H9 (cell line): ENCODE measurements around the gene TMEM191B. TPM values are rescaled to one million over a fixed set of nuclear protein-coding genes. Genes with fewer than 3 reads are reported as not detected.
"Not testable (repeated sequence)": the region's sequence is repeated elsewhere in the genome, so short reads cannot be mapped to it uniquely, and the experiment has no call there.

ENCODE experiments used
- DNase-seq: peaks from one replicate; pipeline ENCODE4 v3.0.0-alpha.2; 2017
- H2AFZ ChIP-seq: one replicate; pipeline ENCODE4 v1.6.1; 2013; ENCODE audit warnings: mild to moderate bottlenecking, low read length, control low read depth, moderate library complexity
- H2AK5ac ChIP-seq: 2 replicates; pipeline ENCODE4 v1.6.1; 2013; ENCODE audit warnings: low read length, control low read depth, mixed read lengths; ENCODE audit not compliant: insufficient read length
- H2BK120ac ChIP-seq: one replicate; pipeline ENCODE4 v1.6.1; 2013; ENCODE audit warnings: low read depth, mild to moderate bottlenecking, low read length, control low read depth, inconsistent platforms; ENCODE audit not compliant: poor library complexity, severe bottlenecking
- H2BK12ac ChIP-seq: 2 replicates; pipeline ENCODE4 v1.6.1; 2013; ENCODE audit warnings: low read length, control low read depth, mixed read lengths, low read depth; ENCODE audit not compliant: insufficient read length
- H2BK15ac ChIP-seq: 2 replicates; pipeline ENCODE4 v1.6.1; 2013; ENCODE audit warnings: low read depth, low read length, control low read depth
- H2BK20ac ChIP-seq: one replicate; pipeline ENCODE4 v1.6.1; 2013; ENCODE audit warnings: low read depth, mild to moderate bottlenecking, low read length, control low read depth, inconsistent platforms; ENCODE audit not compliant: poor library complexity, severe bottlenecking
- H2BK5ac ChIP-seq: 2 replicates; pipeline ENCODE4 v1.6.1; 2013; ENCODE audit warnings: low read length, control low read depth, mixed read lengths; ENCODE audit not compliant: insufficient read length
- H3K14ac ChIP-seq: 2 replicates; pipeline ENCODE4 v1.6.1; 2013; ENCODE audit warnings: low read length, control low read depth; ENCODE audit not compliant: insufficient read depth
- H3K18ac ChIP-seq: 2 replicates; pipeline ENCODE4 v1.6.1; 2013; ENCODE audit warnings: low read depth, mild to moderate bottlenecking, mixed read lengths, low read length, control low read depth; ENCODE audit not compliant: insufficient read length
- H3K23ac ChIP-seq: 2 replicates; pipeline ENCODE4 v1.6.1; 2013; ENCODE audit warnings: low read length, control low read depth, mixed read lengths, low read depth; ENCODE audit not compliant: insufficient read length
- H3K23me2 ChIP-seq: 2 replicates; pipeline ENCODE4 v1.6.1; 2013; ENCODE audit warnings: low read depth, mild to moderate bottlenecking, mixed read lengths, low read length, control low read depth; ENCODE audit not compliant: insufficient read length, poor library complexity, severe bottlenecking
- H3K27ac ChIP-seq: 2 replicates; pipeline ENCODE4 v1.5.1; 2013; ENCODE audit warnings: low read length, control low read depth, mixed read lengths, low read depth; ENCODE audit not compliant: insufficient read length
- H3K27me3 ChIP-seq: 2 replicates; pipeline ENCODE4 v1.6.1; 2013; ENCODE audit warnings: low read length, control low read depth, inconsistent platforms; ENCODE audit not compliant: insufficient read depth
- H3K4ac ChIP-seq: 2 replicates; pipeline ENCODE4 v1.6.1; 2013; ENCODE audit warnings: low read depth, mild to moderate bottlenecking, control low read depth, inconsistent platforms, low read length, moderate library complexity
- H3K4me1 ChIP-seq: 2 replicates; pipeline ENCODE4 v1.6.1; 2013; ENCODE audit warnings: low read length, control low read depth, inconsistent platforms; ENCODE audit not compliant: insufficient read depth
- H3K4me2 ChIP-seq: 2 replicates; pipeline ENCODE4 v1.6.1; 2013; ENCODE audit warnings: low read length, control low read depth, mixed read lengths; ENCODE audit not compliant: insufficient read length, insufficient read depth
- H3K56ac ChIP-seq: 2 replicates; pipeline ENCODE4 v1.6.1; 2013; ENCODE audit warnings: low read depth, mild to moderate bottlenecking, mixed read lengths, low read length, control low read depth; ENCODE audit not compliant: insufficient read length
- H3K79me1 ChIP-seq: 2 replicates; pipeline ENCODE4 v1.6.1; 2013; ENCODE audit warnings: low read depth, mild to moderate bottlenecking, moderate library complexity, low read length, control low read depth, inconsistent platforms; ENCODE audit not compliant: insufficient read depth, poor library complexity, severe bottlenecking
- H3K79me2 ChIP-seq: 2 replicates; pipeline ENCODE4 v1.6.1; 2013; ENCODE audit warnings: low read length, control low read depth, inconsistent platforms; ENCODE audit not compliant: insufficient read depth
- H3K9ac ChIP-seq: 2 replicates; pipeline ENCODE4 v1.6.1; 2013; ENCODE audit warnings: low read length, control low read depth, mixed read lengths; ENCODE audit not compliant: insufficient read length; ENCODE audit errors: extremely low read depth
- H3K9me3 ChIP-seq: one replicate; pipeline ENCODE4 v1.6.1; 2013; ENCODE audit warnings: low read depth, low read length, inconsistent platforms; ENCODE audit not compliant: control insufficient read depth
- H3T11ph ChIP-seq: one replicate; pipeline ENCODE4 v1.6.1; 2013; ENCODE audit warnings: mild to moderate bottlenecking, low read length, control low read depth, inconsistent platforms
- H4K20me1 ChIP-seq: one replicate; pipeline ENCODE4 v1.6.1; 2013; ENCODE audit not compliant: control insufficient read depth, insufficient read length, insufficient read depth
- H4K5ac ChIP-seq: 2 replicates; pipeline ENCODE4 v1.6.1; 2013; ENCODE audit warnings: low read depth, mild to moderate bottlenecking, mixed read lengths, low read length, control low read depth; ENCODE audit not compliant: insufficient read length
- H4K8ac ChIP-seq: replicated peaks from 2 replicates; pipeline ENCODE4 v1.6.1; 2013; ENCODE audit warnings: low read length, control low read depth, mixed read lengths, low read depth; ENCODE audit not compliant: insufficient read length
- H4K91ac ChIP-seq: 2 replicates; pipeline ENCODE4 v1.6.1; 2013; ENCODE audit warnings: low read depth, mild to moderate bottlenecking, moderate library complexity, mixed read lengths, low read length, control low read depth; ENCODE audit not compliant: insufficient read length
- H3K27ac Mint-ChIP-seq, 3 experiments: 2 replicates in 2 of 3; 3 replicates in 1 of 3; pipeline ENCODE4 v1.8.0; 2020 to 2021; ENCODE audit warnings: mixed read lengths in 3 of 3, mild to moderate bottlenecking in 1 of 3, moderate library complexity in 1 of 3
- H3K27me3 Mint-ChIP-seq: 2 replicates; pipeline ENCODE4 v1.8.0; 2021; ENCODE audit warnings: low read depth, mild to moderate bottlenecking, moderate library complexity, mixed read lengths
- H3K36me3 Mint-ChIP-seq, 3 experiments: 2 replicates in 2 of 3; 3 replicates in 1 of 3; pipeline ENCODE4 v1.8.0; 2020 to 2021; ENCODE audit warnings: low read depth in 3 of 3, mixed read lengths in 3 of 3; ENCODE audit not compliant: insufficient read depth in 1 of 3
- H3K4me1 Mint-ChIP-seq, 2 experiments: 2 replicates each; pipeline ENCODE4 v1.8.0; 2020; ENCODE audit warnings: mixed read lengths in 2 of 2
- H3K4me3 Mint-ChIP-seq, 2 experiments: 2 replicates in 1 of 2; 3 replicates in 1 of 2; pipeline ENCODE4 v1.8.0; 2020 to 2021; ENCODE audit warnings: mild to moderate bottlenecking in 2 of 2, mixed read lengths in 2 of 2, moderate library complexity in 1 of 2
- H3K9me3 Mint-ChIP-seq, 2 experiments: 2 replicates in 1 of 2; 3 replicates in 1 of 2; pipeline ENCODE4 v1.8.0; 2020; ENCODE audit warnings: mild to moderate bottlenecking in 2 of 2, mixed read lengths in 2 of 2, moderate library complexity in 1 of 2
- WGBS: extraction: QIAGEN DNeasy Blood & Tissue Kit; methylation state at CpG from one replicate; pipeline ENCODE4 v1.1.7; 2013; ENCODE audit warnings: missing lambda C conversion rate, low lambda C conversion rate, mixed read lengths; ENCODE audit not compliant: insufficient read length; ENCODE audit errors: extremely low coverage; 5-methylcytosine and 5-hydroxymethylcytosine counted together
- total RNA-seq: library from RNA; stranded (reverse); gene quantifications from 2 replicates; pipeline ENCODE4 v1.2.1, GENCODE V29; 2021

Gene TMEM191B
- total RNA-seq, 1 experiment from 2014 or later: 1.4 TPM

DNA sequence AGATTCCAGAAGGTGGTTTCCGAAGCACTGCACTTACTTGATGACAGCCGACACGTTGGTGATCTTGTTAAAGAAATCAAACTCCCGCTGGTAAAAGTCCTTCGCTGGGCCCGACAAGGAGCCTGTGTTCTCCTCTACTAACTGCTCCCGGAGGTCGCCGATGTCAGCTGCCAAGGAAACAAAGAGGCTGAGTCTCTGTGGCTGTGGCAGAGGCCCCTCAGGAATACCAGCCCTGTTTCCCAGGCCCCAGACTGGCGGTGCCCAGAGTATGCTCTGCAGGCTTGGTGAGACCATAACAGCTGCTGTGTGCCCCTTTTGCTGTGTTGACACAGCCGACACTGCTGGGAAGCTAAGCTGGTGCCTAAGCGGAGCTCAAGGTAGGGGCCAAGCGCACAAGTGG is 17.0 kb downstream of the TMEM191B start:
- not testable (repeated sequence) for H2BK15ac ChIP-seq

DNA sequence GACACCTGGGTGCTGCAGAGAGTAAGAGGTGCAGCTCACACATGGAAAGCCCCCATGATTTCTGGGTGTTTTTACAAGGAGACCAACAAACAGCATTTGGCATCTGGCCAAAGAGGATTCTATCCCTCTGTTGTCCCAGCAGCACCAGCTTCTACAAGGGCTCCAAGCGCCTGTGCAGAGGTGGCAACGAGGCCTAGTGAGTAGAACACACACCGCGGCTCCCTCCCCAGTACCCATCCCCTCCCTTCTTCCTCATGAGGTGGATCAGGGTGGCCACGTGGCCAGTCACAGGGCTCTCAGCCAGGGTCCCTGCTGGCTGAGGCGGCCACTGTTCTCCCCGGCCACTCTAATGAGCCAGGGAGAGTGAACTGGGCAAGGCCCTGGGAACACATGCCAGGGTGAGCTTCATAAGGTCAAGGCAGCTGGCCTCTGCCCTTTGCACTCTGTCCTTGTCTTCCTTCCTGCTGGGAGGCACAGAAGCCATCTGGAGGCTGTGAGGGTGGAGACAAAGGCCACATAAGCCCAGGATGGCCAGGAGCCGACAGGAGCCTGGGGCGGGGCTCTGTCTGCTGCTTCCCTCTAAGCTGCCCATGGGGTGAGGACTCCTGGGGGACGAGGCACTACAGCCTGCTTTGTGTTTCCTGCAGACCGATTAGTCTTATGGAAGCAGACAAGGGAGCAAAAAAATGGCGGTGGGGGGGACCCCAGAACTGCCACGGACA is 22.0 kb downstream of the TMEM191B start:
- not testable (repeated sequence) for H3K36me3 Mint-ChIP-seq, H3K27me3 ChIP-seq, H3K14ac ChIP-seq, H2AFZ ChIP-seq, H3K9me3 Mint-ChIP-seq, H3K27me3 Mint-ChIP-seq, H4K91ac ChIP-seq, H3K79me1 ChIP-seq, H3K18ac ChIP-seq, DNase-seq, H3K9me3 ChIP-seq, H3K4me3 Mint-ChIP-seq, H4K20me1 ChIP-seq, H2AK5ac ChIP-seq, H3K9ac ChIP-seq, H3K27ac ChIP-seq, H3K4ac ChIP-seq, H2BK15ac ChIP-seq, H3K27ac Mint-ChIP-seq, H3T11ph ChIP-seq, H4K5ac ChIP-seq, H3K23ac ChIP-seq, H2BK120ac ChIP-seq, H3K4me2 ChIP-seq, H3K4me1 Mint-ChIP-seq, H3K79me2 ChIP-seq, H3K56ac ChIP-seq, H2BK5ac ChIP-seq, H4K8ac ChIP-seq, H2BK20ac ChIP-seq, H3K23me2 ChIP-seq, H3K4me1 ChIP-seq, H2BK12ac ChIP-seq
- WGBS: no CpG with 5 or more reads among the region's 13 CpGs

More for the DNA sequence above, 17.0 kb downstream of the TMEM191B start:
- H3K9me3 Mint-ChIP-seq, H4K8ac ChIP-seq, H3K79me2 ChIP-seq, H3K27ac ChIP-seq, H3K4me2 ChIP-seq, H4K91ac ChIP-seq, H3K4me1 Mint-ChIP-seq, H2BK120ac ChIP-seq, H2BK5ac ChIP-seq, H3K23me2 ChIP-seq, H3K36me3 Mint-ChIP-seq, H2BK12ac ChIP-seq, H3T11ph ChIP-seq, H3K4me1 ChIP-seq, H3K4me3 Mint-ChIP-seq, H3K4ac ChIP-seq, H2BK20ac ChIP-seq, H3K79me1 ChIP-seq, H2AK5ac ChIP-seq, H4K5ac ChIP-seq, H3K14ac ChIP-seq, H2AFZ ChIP-seq, H3K27me3 Mint-ChIP-seq, DNase-seq, H3K23ac ChIP-seq, H3K27ac Mint-ChIP-seq, H3K27me3 ChIP-seq, H3K9me3 ChIP-seq, H4K20me1 ChIP-seq, H3K56ac ChIP-seq, H3K9ac ChIP-seq, H3K18ac ChIP-seq: not testable (repeated sequence)
- WGBS: no CpG with 5 or more reads among the region's 13 CpGs
